ENCODE results near the gene RNF227.

DNA sequence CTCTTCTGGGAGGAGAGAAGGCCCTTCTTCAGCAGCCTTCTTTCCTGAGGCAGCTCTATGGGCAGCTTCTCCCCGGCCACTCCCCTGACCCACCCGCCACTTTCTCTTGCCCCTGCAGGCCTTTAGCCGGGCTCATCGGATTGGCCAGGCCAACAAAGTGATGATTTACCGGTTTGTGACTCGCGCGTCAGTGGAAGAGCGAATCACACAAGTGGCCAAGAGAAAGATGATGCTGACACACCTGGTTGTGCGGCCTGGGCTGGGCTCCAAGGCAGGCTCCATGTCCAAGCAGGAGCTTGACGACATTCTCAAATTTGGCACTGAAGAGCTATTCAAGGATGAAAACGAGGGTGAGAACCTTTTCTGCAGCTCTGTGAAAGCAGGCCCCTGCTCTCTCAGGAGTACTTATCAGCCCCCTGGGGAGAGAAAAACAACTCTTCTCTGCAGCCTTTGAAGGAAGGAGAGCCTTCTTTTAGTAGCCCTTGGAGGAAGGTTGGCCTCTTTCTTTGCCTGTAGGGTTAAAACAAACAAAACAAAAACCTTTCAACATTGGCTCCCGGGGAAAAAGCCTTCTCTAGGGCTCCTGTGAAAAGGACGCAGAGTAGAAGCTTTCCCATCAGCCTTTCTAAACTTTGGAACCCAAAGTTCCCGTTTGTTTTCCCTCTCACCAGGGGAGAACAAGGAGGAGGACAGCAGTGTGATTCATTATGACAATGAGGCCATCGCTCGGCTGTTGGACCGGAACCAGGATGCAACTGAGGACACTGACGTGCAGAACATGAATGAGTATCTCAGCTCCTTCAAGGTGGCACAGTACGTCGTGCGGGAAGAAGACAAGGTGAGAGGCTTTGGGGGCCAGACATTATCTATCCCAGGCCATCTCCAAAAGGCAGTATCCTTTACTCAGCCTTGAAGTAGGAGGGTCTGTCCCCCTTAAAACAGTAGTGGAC is 12.7 kb downstream of the RNF227 start:
- TF ChIP-seq, protein P1, sequence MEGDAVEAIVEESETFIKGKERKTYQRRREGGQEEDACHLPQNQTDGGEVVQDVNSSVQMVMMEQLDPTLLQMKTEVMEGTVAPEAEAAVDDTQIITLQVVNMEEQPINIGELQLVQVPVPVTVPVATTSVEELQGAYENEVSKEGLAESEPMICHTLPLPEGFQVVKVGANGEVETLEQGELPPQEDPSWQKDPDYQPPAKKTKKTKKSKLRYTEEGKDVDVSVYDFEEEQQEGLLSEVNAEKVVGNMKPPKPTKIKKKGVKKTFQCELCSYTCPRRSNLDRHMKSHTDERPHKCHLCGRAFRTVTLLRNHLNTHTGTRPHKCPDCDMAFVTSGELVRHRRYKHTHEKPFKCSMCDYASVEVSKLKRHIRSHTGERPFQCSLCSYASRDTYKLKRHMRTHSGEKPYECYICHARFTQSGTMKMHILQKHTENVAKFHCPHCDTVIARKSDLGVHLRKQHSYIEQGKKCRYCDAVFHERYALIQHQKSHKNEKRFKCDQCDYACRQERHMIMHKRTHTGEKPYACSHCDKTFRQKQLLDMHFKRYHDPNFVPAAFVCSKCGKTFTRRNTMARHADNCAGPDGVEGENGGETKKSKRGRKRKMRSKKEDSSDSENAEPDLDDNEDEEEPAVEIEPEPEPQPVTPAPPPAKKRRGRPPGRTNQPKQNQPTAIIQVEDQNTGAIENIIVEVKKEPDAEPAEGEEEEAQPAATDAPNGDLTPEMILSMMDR (conservative IDR thresholded peaks at IDR 0.05; ENCODE audit: low read depth, low read length): no peak
- no peak for TF ChIP-seq EZH2 (IDR thresholded peaks at IDR 0.05; ENCODE audit: low read length, unreplicated experiment)
